Sigmoid colon (tissue), 4 donors: ENCODE data around the gene NR1D1.

Experiments
- POLR2AphosphoS5 ChIP-seq, 4 donors: sonication (generic); formaldehyde crosslinking; IDR thresholded peaks; one replicate each; pipeline ENCODE4 v1.6.1; 2017; ENCODE audit warnings: antibody characterized with exemption in 4 of 4
- TF ChIP-seq, protein P1 (sequence below), 4 experiments: fragments of 450-650 bp in 3 of 4; fragments of 200-600 bp in 1 of 4; IDR thresholded peaks; one replicate each; pipeline ENCODE4 v1.5.1; 2016 to 2019; ENCODE audit warnings: antibody characterized with exemption in 4 of 4, mild to moderate bottlenecking in 3 of 4, moderate library complexity in 2 of 4

DNA sequence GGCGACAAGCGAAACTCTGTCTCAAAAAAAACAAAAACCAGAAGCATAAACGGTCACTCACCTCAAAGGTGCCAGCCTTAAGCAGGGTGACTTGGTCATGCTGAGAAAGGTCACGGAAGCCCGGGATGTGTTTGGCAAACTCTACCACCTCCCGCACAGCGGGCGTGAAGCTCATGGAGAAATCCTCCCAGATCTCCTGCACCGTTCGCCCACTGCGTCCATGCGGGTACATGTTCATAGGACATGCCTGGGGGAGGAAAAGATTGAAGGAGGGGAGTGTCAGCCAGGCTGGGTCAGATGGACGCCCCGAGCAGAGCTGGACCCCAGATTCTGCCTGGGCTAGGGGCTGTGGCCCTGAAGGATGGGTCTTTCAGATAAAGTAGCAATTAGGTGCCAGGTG lies 5.5 kb downstream of the NR1D1 start:
- TF ChIP-seq POLR2AphosphoS5 (IDR thresholded peaks at IDR 0.05): peak in 2 of 4 donors; percentile 22 to 46
- TF ChIP-seq, protein P1, sequence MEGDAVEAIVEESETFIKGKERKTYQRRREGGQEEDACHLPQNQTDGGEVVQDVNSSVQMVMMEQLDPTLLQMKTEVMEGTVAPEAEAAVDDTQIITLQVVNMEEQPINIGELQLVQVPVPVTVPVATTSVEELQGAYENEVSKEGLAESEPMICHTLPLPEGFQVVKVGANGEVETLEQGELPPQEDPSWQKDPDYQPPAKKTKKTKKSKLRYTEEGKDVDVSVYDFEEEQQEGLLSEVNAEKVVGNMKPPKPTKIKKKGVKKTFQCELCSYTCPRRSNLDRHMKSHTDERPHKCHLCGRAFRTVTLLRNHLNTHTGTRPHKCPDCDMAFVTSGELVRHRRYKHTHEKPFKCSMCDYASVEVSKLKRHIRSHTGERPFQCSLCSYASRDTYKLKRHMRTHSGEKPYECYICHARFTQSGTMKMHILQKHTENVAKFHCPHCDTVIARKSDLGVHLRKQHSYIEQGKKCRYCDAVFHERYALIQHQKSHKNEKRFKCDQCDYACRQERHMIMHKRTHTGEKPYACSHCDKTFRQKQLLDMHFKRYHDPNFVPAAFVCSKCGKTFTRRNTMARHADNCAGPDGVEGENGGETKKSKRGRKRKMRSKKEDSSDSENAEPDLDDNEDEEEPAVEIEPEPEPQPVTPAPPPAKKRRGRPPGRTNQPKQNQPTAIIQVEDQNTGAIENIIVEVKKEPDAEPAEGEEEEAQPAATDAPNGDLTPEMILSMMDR (IDR thresholded peaks at IDR 0.05): no peak
